CD4-positive, alpha-beta T cell treated with Interleukin-10 for 1 hour (primary cell): ENCODE data around the gene CCSAP.
"Not testable (repeated sequence)": the region's sequence is repeated elsewhere in the genome, so short reads cannot be mapped to it uniquely, and the experiment has no call there.

Source experiments
- DNase-seq: peaks from one replicate; pipeline ENCODE4 v3.0.0-alpha.2; 2020

Gene CCSAP

GRCh38 chr1:229325401-229325800 lies 17.4 kb downstream of the CCSAP start:
- DNase-seq, result no peak

- DNase-seq, result no peak
Observed at GRCh38 chr1:229323885-229324553, 18.8 kb downstream of the CCSAP start.

GRCh38 chr1:229323201-229323600 lies 19.6 kb downstream of the CCSAP start:
- no peak for DNase-seq

- DNase-seq, result no peak
Observed at GRCh38 chr1:229319487-229319886, 23.4 kb downstream of the CCSAP start.

GRCh38 chr1:229318056-229318455 lies 24.8 kb downstream of the CCSAP start:
- no peak for DNase-seq

GRCh38 chr1:229316166-229316565 lies 26.7 kb downstream of the CCSAP start:
- no peak for DNase-seq

- DNase-seq, result no peak
Observed at GRCh38 chr1:229310833-229311232, 32.0 kb downstream of the CCSAP start.

- no peak for DNase-seq
Observed at GRCh38 chr1:229309684-229310083, 33.2 kb downstream of the CCSAP start.

- no peak for DNase-seq
Observed at GRCh38 chr1:229309074-229309473, 33.8 kb downstream of the CCSAP start.

GRCh38 chr1:229305392-229305791 lies 37.5 kb downstream of the CCSAP start:
- DNase-seq, result no peak

- no peak for DNase-seq
Observed at GRCh38 chr1:229303855-229304254, 39.0 kb downstream of the CCSAP start.

GRCh38 chr1:229302740-229303139 lies 40.1 kb downstream of the CCSAP start:
- DNase-seq, result no peak

- no peak for DNase-seq
Observed at GRCh38 chr1:229300099-229300757, 42.6 kb downstream of the CCSAP start.

GRCh38 chr1:229298887-229299503 lies 43.9 kb downstream of the CCSAP start:
- no peak for DNase-seq

GRCh38 chr1:229298420-229298819 lies 44.4 kb downstream of the CCSAP start:
- DNase-seq, result no peak

GRCh38 chr1:229297746-229298145 lies 45.1 kb downstream of the CCSAP start:
- DNase-seq, result no peak

GRCh38 chr1:229296541-229296941 lies 46.3 kb downstream of the CCSAP start:
- DNase-seq, result no peak

- DNase-seq, result no peak
Observed at GRCh38 chr1:229295745-229296144, 47.1 kb downstream of the CCSAP start.

GRCh38 chr1:229293528-229294204 lies 49.2 kb downstream of the CCSAP start:
- no peak for DNase-seq

GRCh38 chr1:229291686-229292085 lies 51.2 kb downstream of the CCSAP start:
- not testable (repeated sequence) for DNase-seq

GRCh38 chr1:229288516-229288915 lies 54.3 kb downstream of the CCSAP start:
- no peak for DNase-seq

- DNase-seq, result no peak
Observed at GRCh38 chr1:229287267-229287666, 55.6 kb downstream of the CCSAP start.

- no peak for DNase-seq
Observed at GRCh38 chr1:229286099-229286766, 56.6 kb downstream of the CCSAP start.
